Loucy (cell line): ENCODE data around the gene DNAH1.

ENCODE experiments used
- EZH2phosphoT487 ChIP-seq: fragments of 200-600 bp; IDR thresholded peaks from 2 replicates; pipeline ENCODE4 v1.6.1; 2018; ENCODE audit warnings: antibody characterized with exemption, mild to moderate bottlenecking, moderate library complexity, borderline replicate concordance
- TF ChIP-seq, protein P1 (sequence below): fragments of 200-600 bp; sonication (generic); conservative IDR thresholded peaks from 2 replicates; pipeline ENCODE4 v1.5.1; 2014; ENCODE audit warnings: mild to moderate bottlenecking, antibody characterized with exemption, low read length

- TF ChIP-seq, protein P1, sequence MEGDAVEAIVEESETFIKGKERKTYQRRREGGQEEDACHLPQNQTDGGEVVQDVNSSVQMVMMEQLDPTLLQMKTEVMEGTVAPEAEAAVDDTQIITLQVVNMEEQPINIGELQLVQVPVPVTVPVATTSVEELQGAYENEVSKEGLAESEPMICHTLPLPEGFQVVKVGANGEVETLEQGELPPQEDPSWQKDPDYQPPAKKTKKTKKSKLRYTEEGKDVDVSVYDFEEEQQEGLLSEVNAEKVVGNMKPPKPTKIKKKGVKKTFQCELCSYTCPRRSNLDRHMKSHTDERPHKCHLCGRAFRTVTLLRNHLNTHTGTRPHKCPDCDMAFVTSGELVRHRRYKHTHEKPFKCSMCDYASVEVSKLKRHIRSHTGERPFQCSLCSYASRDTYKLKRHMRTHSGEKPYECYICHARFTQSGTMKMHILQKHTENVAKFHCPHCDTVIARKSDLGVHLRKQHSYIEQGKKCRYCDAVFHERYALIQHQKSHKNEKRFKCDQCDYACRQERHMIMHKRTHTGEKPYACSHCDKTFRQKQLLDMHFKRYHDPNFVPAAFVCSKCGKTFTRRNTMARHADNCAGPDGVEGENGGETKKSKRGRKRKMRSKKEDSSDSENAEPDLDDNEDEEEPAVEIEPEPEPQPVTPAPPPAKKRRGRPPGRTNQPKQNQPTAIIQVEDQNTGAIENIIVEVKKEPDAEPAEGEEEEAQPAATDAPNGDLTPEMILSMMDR, result no peak
- no peak for TF ChIP-seq EZH2phosphoT487
Observed at GRCh38 chr3:52324676-52325075, 8.6 kb downstream of the DNAH1 start.
